HEK293T (cell line): ENCODE data around the gene IFNL1.

Experiments
- FOXA1 ChIP-seq: fragments of 450-650 bp; IDR thresholded peaks from 2 replicates; pipeline ENCODE4 v1.6.1; 2016; ENCODE audit warnings: mild to moderate bottlenecking
- SP1 ChIP-seq: fragments of 450-650 bp; IDR thresholded peaks from 2 replicates; pipeline ENCODE4 v1.6.1; 2017
- ZNF384 ChIP-seq: fragments of 450-650 bp; IDR thresholded peaks from 2 replicates; pipeline ENCODE4 v1.6.1; 2016
- TF ChIP-seq, protein P1 (sequence below): fragments of 450-650 bp; IDR thresholded peaks from 2 replicates; pipeline ENCODE4 v1.6.1; 2016

DNA sequence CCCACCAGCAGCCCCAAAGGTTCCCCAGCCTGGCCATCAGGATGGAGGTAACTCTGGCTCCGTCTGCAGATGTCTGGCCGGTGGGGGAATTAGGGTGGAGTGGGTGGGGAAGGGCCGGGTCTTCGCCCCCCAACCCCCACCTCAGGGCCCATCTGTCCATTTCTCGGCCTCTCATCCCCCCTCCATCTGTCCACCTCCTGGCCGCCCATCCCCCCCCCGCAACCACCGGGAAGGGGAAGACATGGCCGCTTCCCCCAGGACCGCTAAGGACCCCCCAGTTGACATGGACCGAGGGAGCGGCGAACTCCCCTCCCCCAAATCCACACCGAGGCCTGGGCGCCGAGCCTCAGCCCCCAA lies 23.7 kb downstream of the IFNL1 start:
- no peak for TF ChIP-seq ZNF384
- TF ChIP-seq, protein P1, sequence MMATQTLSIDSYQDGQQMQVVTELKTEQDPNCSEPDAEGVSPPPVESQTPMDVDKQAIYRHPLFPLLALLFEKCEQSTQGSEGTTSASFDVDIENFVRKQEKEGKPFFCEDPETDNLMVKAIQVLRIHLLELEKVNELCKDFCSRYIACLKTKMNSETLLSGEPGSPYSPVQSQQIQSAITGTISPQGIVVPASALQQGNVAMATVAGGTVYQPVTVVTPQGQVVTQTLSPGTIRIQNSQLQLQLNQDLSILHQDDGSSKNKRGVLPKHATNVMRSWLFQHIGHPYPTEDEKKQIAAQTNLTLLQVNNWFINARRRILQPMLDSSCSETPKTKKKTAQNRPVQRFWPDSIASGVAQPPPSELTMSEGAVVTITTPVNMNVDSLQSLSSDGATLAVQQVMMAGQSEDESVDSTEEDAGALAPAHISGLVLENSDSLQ = no peak
- no peak for TF ChIP-seq SP1
- no peak for TF ChIP-seq FOXA1
